ENCODE results near the gene KRT34.
"Not testable (repeated sequence)": the region's sequence is repeated elsewhere in the genome, so short reads cannot be mapped to it uniquely, and the experiment has no call there.

- not testable (repeated sequence) for TF ChIP-seq EZH2phosphoT487 (IDR thresholded peaks at IDR 0.05; ENCODE audit: borderline replicate concordance, low read length); CTCF (conservative IDR thresholded peaks at IDR 0.05; ENCODE audit: low read depth, low read length); EZH2 (IDR thresholded peaks at IDR 0.05; ENCODE audit: low read length, unreplicated experiment)
These were observed at the start of gene KRT34 for GRCh38 chr17:41381943-41382342.

Measured in PC-3 (cell line).